Caki2 (cell line): ENCODE measurements around the gene BNC2. TPM values are rescaled to one million over a fixed set of nuclear protein-coding genes. Genes with fewer than 3 reads are reported as not detected.

Source experiments
- DNase-seq: peaks from one replicate; pipeline ENCODE4 v3.0.0-alpha.2; 2015; ENCODE audit warnings: low read depth
- in situ Hi-C: cut with HindIII; loops from 2 replicates; pipeline ENCODE4 v1.10.0; 2016; ENCODE audit warnings: low sequenced_read_pairs, low pct_unique_long_range_greater_than_20kb, mixed read lengths
- total RNA-seq: library from RNA; depleted of rRNA; stranded (reverse); fragments of >200 nt; shearing (Covaris generic); gene quantifications from 2 replicates; pipeline ENCODE4 v1.2.3, GENCODE V29; 2014; ENCODE audit warnings: low replicate concordance

Gene BNC2
- total RNA-seq, 1 experiment from 2014 or later: 1.3 TPM

- in situ Hi-C loops: no loop called here
Observed at GRCh38 chr9:16610538-16610937, 259.9 kb downstream of the BNC2 start.

GRCh38 chr9:16608906-16609305 is 261.6 kb downstream of the BNC2 start:
- in situ Hi-C loops: no loop called here
- no peak for DNase-seq

More at GRCh38 chr9:16610538-16610937, 259.9 kb downstream of the BNC2 start:
- DNase-seq: no peak

- in situ Hi-C loops: no loop called here
- no peak for DNase-seq
Observed at GRCh38 chr9:16602494-16602893, 268.0 kb downstream of the BNC2 start.

- in situ Hi-C loops: no loop called here
- DNase-seq: no peak
Observed at GRCh38 chr9:16601991-16602390, 268.5 kb downstream of the BNC2 start.

- in situ Hi-C loops: no loop called here
- DNase-seq: no peak
Observed at GRCh38 chr9:16598316-16598715, 272.2 kb downstream of the BNC2 start.

- in situ Hi-C loops: no loop called here
- DNase-seq: no peak
Observed at GRCh38 chr9:16597136-16597535, 273.3 kb downstream of the BNC2 start.

GRCh38 chr9:16595227-16595626 is 275.2 kb downstream of the BNC2 start:
- in situ Hi-C loops: no loop called here

GRCh38 chr9:16594787-16595186 is 275.7 kb downstream of the BNC2 start:
- in situ Hi-C loops: no loop called here
- no peak for DNase-seq

More at GRCh38 chr9:16595227-16595626, 275.2 kb downstream of the BNC2 start:
- DNase-seq: no peak

- in situ Hi-C loops: no loop called here
- DNase-seq: no peak
Observed at GRCh38 chr9:16593746-16594145, 276.7 kb downstream of the BNC2 start.

GRCh38 chr9:16591092-16591491 is 279.4 kb downstream of the BNC2 start:
- in situ Hi-C loops: no loop called here
- no peak for DNase-seq

GRCh38 chr9:16585591-16585990 is 284.9 kb downstream of the BNC2 start:
- in situ Hi-C loops: no loop called here
- no peak for DNase-seq

- DNase-seq: no peak
- in situ Hi-C loops: no loop called here
Observed at GRCh38 chr9:16579872-16580432, 290.5 kb downstream of the BNC2 start.

GRCh38 chr9:16575986-16576245 is 294.6 kb downstream of the BNC2 start:
- DNase-seq: no peak
- in situ Hi-C loops: no loop called here

- in situ Hi-C loops: no loop called here
- DNase-seq: peak; percentile 20
Observed at GRCh38 chr9:16575142-16575985, 295.1 kb downstream of the BNC2 start.

GRCh38 chr9:16572005-16572734 is 298.3 kb downstream of the BNC2 start:
- in situ Hi-C loops: no loop called here
- DNase-seq: peak; percentile 14

- in situ Hi-C loops: no loop called here
- DNase-seq: no peak
Observed at GRCh38 chr9:16571127-16571802, 299.2 kb downstream of the BNC2 start.

GRCh38 chr9:16563446-16563845 is 307.0 kb downstream of the BNC2 start:
- no peak for DNase-seq
- in situ Hi-C loops: no loop called here

GRCh38 chr9:16561121-16561520 is 309.3 kb downstream of the BNC2 start:
- DNase-seq: no peak
- in situ Hi-C loops: no loop called here
